A673 (cell line): Measurements from ENCODE around the gene SETD3.

Source experiments
- EZH2 ChIP-seq: fragments of 200-600 bp; sonication (generic); IDR thresholded peaks from 2 replicates; pipeline ENCODE4 v1.6.1; 2017; ENCODE audit warnings: borderline replicate concordance, low read depth, mild to moderate bottlenecking, mixed read lengths, antibody characterized with exemption, low read length; ENCODE audit not compliant: poor library complexity, severe bottlenecking
- TF ChIP-seq, protein P1 (sequence below): fragments of 300-800, 200-600 bp; sonication (generic); conservative IDR thresholded peaks from 2 replicates; pipeline ENCODE4 v1.5.1; 2017; ENCODE audit warnings: low read depth, mild to moderate bottlenecking, antibody characterized with exemption, low read length, moderate library complexity, mixed read lengths

- TF ChIP-seq, protein P1, sequence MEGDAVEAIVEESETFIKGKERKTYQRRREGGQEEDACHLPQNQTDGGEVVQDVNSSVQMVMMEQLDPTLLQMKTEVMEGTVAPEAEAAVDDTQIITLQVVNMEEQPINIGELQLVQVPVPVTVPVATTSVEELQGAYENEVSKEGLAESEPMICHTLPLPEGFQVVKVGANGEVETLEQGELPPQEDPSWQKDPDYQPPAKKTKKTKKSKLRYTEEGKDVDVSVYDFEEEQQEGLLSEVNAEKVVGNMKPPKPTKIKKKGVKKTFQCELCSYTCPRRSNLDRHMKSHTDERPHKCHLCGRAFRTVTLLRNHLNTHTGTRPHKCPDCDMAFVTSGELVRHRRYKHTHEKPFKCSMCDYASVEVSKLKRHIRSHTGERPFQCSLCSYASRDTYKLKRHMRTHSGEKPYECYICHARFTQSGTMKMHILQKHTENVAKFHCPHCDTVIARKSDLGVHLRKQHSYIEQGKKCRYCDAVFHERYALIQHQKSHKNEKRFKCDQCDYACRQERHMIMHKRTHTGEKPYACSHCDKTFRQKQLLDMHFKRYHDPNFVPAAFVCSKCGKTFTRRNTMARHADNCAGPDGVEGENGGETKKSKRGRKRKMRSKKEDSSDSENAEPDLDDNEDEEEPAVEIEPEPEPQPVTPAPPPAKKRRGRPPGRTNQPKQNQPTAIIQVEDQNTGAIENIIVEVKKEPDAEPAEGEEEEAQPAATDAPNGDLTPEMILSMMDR, result no peak
- TF ChIP-seq EZH2, result no peak
Observed at GRCh38 chr14:99462210-99462609, 18.4 kb downstream of the SETD3 start.
